Coronary artery (tissue), 2 donors: ENCODE measurements around the gene TMEM167B.

ENCODE experiments used
- DNase-seq: peaks from one replicate; pipeline ENCODE4 v3.0.0-alpha.2; 2017; ENCODE audit warnings: low spot score
- H3K27ac ChIP-seq, 2 donors: fragments of 200-600 bp; sonication (generic); one replicate each; pipeline ENCODE4 v1.5.1; 2016 to 2019
- H3K4me3 ChIP-seq: fragments of 200-600 bp; sonication (generic); 2 replicates; pipeline ENCODE4 v1.5.1; 2016; ENCODE audit warnings: mild to moderate bottlenecking, moderate library complexity
- TF ChIP-seq, protein P1 (sequence below): fragments of 200-600 bp; sonication (generic); IDR thresholded peaks from one replicate; pipeline ENCODE4 v1.5.1; 2019; ENCODE audit warnings: antibody characterized with exemption

The TMEM167B gene

DNA sequence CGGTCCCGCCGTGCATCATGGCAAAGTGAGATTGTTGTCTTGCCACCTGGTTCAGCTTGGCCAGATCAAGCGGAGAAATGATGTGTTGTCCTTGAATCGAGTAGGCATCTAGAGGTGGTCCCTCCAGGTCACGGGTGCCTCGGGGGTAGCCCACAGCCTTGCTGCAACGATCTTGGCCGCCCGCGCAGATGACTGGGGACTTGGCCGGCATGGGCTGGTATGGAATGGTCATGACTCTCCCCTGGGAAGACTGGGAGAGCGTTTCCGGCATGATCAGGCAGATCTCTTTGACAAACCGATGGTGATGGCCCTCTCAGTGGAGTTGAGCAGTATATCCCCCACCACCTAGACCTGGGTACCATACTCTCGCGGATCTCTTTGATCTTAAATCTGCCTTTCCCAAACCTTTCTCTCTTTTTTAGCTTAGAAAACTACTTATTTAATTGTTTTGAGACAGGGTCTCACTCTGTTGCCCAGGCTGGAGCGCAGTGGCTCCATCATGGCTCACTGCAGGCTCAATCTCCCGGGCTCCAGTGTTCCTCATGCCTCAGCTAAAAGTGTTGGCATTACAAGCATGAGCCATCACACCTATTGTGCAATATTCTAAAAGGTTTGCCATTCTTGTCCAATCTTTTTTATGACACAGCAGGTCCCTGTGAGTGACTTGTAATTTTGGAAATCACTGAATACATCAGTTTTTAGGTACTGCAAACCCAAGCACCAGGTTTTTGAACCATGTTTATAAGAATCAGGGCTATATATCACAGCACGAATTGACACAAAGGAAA lies 14.0 kb downstream of the TMEM167B start:
- DNase-seq: no peak
- H3K27ac ChIP-seq: no peak overlapping the region
- no peak overlapping the region for H3K4me3 ChIP-seq
- TF ChIP-seq, protein P1, sequence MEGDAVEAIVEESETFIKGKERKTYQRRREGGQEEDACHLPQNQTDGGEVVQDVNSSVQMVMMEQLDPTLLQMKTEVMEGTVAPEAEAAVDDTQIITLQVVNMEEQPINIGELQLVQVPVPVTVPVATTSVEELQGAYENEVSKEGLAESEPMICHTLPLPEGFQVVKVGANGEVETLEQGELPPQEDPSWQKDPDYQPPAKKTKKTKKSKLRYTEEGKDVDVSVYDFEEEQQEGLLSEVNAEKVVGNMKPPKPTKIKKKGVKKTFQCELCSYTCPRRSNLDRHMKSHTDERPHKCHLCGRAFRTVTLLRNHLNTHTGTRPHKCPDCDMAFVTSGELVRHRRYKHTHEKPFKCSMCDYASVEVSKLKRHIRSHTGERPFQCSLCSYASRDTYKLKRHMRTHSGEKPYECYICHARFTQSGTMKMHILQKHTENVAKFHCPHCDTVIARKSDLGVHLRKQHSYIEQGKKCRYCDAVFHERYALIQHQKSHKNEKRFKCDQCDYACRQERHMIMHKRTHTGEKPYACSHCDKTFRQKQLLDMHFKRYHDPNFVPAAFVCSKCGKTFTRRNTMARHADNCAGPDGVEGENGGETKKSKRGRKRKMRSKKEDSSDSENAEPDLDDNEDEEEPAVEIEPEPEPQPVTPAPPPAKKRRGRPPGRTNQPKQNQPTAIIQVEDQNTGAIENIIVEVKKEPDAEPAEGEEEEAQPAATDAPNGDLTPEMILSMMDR: no peak

GRCh38 chr1:109105881-109106280 lies 15.3 kb downstream of the TMEM167B start:
- no peak for DNase-seq
- no peak overlapping the region for H3K27ac ChIP-seq
- no peak overlapping the region for H3K4me3 ChIP-seq
- TF ChIP-seq, protein P1: no peak

DNA sequence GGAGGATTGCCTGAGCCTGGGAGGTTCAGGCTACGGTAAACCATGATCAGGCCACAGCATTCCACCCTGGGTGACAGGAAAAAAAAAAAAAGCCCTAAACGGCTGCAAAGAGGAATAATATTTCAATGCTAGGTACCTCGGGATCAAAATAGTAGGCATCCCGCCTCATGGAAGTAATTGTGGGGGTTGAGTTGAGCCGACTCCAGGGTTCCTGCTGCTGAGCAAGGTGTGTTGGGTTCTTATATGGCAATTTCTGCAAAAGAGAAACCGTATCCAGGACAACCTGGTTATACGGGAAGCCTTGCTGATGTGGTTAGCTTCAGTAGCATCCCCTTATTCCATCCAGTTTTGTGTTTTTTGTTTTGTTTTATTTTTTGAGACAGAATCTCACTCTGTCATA lies 17.2 kb downstream of the TMEM167B start:
- TF ChIP-seq, protein P1: no peak
- no peak overlapping the region for H3K27ac ChIP-seq
- no peak for DNase-seq
- H3K4me3 ChIP-seq: no peak overlapping the region

DNA sequence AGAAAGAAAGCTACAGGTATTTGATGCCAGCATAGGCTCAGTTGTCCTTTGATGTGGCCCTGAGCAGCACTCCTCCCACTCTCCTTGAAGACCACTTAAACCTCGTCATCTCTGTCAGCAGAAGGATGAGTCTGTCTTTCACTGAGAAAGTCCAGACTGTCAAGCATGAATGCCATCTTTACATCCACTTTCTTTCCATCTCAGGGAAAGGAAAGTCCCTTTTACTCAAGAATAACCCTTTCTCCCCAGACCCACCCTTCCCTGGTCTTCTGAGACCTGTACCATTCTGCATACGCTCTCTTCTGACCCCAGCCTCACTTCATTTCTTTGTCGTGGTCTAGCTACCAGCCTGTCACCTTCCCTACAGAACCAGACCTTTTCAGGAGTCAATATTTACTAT lies 19.3 kb downstream of the TMEM167B start:
- TF ChIP-seq, protein P1: no peak
- no peak overlapping the region for H3K27ac ChIP-seq
- H3K4me3 ChIP-seq: no peak overlapping the region
- no peak for DNase-seq

- TF ChIP-seq, protein P1: no peak
- no peak for DNase-seq
- Histone ChIP-seq H3K4me3 (no peak overlapping the region), H3K27ac (no peak overlapping the region)
Measured at GRCh38 chr1:109111386-109112055, 21.0 kb downstream of the TMEM167B start.

DNA sequence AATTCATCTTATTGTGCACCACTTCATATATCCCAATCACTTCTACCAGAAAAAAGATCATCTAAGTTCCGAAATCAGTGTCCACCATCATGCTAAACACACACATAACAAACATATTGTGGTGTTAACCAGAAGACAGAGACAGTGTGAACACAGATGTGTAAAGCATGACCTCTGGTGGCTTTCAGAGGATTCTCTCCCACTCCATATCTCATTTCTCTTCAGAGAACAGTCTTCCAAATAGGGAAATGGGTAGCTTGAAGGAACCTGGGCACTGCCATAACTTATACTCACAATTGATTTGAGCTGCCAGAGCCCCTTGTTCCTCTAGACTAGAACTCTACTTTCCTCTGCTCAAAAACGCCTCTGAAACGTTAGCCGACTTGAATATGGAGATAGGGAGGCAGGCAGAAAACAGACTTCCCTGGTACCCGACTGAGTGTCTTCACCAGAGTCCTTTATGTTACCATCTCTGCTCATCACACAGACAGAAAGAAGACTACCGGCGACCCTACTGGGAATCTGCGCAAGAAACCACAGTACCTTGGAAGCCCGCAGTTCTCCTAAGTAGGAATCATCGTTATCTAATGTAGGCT lies 21.6 kb downstream of the TMEM167B start:
- H3K27ac ChIP-seq: no peak overlapping the region
- TF ChIP-seq, protein P1: no peak
- no peak for DNase-seq
- peak overlapping the region; percentile 64 for H3K4me3 ChIP-seq
